GM12878 (cell line): ENCODE results near the gene SCEL. TPM values are rescaled to one million over a fixed set of nuclear protein-coding genes. Genes with fewer than 3 reads are reported as not detected.

ENCODE experiments used
- ATAC-seq: fragments of 200-7000 bp; cut with Tn5 transposase; 3 replicates; pipeline ENCODE4 v1.9.1; 2020; ENCODE audit warnings: mild to moderate bottlenecking, moderate library complexity
- BruUV-seq: library from RNA; stranded (reverse); fragments of 400-500 nt; replicated peaks from 2 replicates; lab custom pipeline; 2021; lab: Mats Ljungman, UMichigan
- CTCF ChIA-PET: fragments of 300-600 bp; sonication (Branson Sonifier 250); formaldehyde crosslinking; extraction: SDS; loops from one replicate; lab custom pipeline; 2021; ENCODE audit warnings: inconsistent platforms; lab: Yijun Ruan, JAX
- POLR2A ChIA-PET: fragments of 350-600 bp; formaldehyde crosslinking; extraction: SDS; loops from one replicate; lab custom pipeline; 2021; ENCODE audit warnings: inconsistent platforms; lab: Charles Lee
- RAD21 ChIA-PET: fragments of 300-600 bp; sonication (Branson Sonifier 250); formaldehyde crosslinking; loops from one replicate; lab custom pipeline; 2023; ENCODE audit warnings: antibody characterized with exemption; ENCODE audit not compliant: unreplicated experiment; lab: Charles Lee
- SMC1A ChIA-PET: fragments of 300-600 bp; sonication (Branson Sonifier 250); formaldehyde crosslinking; loops from one replicate; lab custom pipeline; 2023; ENCODE audit not compliant: unreplicated experiment, uncharacterized antibody; lab: Charles Lee
- DNase-seq: peaks from one replicate; pipeline ENCODE4 v3.0.0-alpha.2; 2011; ENCODE audit warnings: low read depth, low spot score
- FAIRE-seq: peaks from 3 replicates; lab custom pipeline; 2011; peaks lifted over from hg19 to GRCh38; lab: Jason Lieb, UNC
- H2AFZ ChIP-seq: 2 replicates; pipeline ENCODE4 v1.6.0; 2011; ENCODE audit warnings: low read depth, low read length, control low read depth; ENCODE audit not compliant: control insufficient read depth
- H3K27ac ChIP-seq: 2 replicates; pipeline ENCODE4 v1.5.1; 2011; ENCODE audit warnings: control low read depth; ENCODE audit not compliant: control insufficient read depth, insufficient read depth
- H3K27me3 ChIP-seq, 2 experiments: replicated peaks in 1 of 2; 2 replicates each; pipeline versions ENCODE4 v1.6.0 to v1.6.1; 2011; ENCODE audit warnings: low read length in 1 of 2; ENCODE audit not compliant: control insufficient read depth in 2 of 2, insufficient read depth in 2 of 2
- H3K36me3 ChIP-seq, 2 experiments: 2 replicates each; pipeline ENCODE4 v1.5.1; 2011; ENCODE audit warnings: low read length in 1 of 2; ENCODE audit not compliant: control insufficient read depth in 2 of 2, insufficient read depth in 2 of 2
- H3K4me1 ChIP-seq: 2 replicates; pipeline ENCODE4 v1.6.1; 2011; ENCODE audit warnings: mild to moderate bottlenecking, low read length, moderate library complexity, mixed read lengths; ENCODE audit not compliant: control insufficient read depth, insufficient read depth
- H3K4me2 ChIP-seq: 2 replicates; pipeline ENCODE4 v1.6.0; 2011; ENCODE audit warnings: control low read depth; ENCODE audit not compliant: control insufficient read depth, insufficient read depth
- H3K4me3 ChIP-seq: fragments of 200-600 bp; sonication (generic); 2 replicates; pipeline ENCODE4 v1.5.1; 2016
- H3K79me2 ChIP-seq: 2 replicates; pipeline ENCODE4 v1.6.0; 2011; ENCODE audit warnings: low read length; ENCODE audit not compliant: control insufficient read depth, insufficient read depth
- H3K9ac ChIP-seq: 2 replicates; pipeline ENCODE4 v1.8.0; 2011; ENCODE audit warnings: low read length, control low read depth, mixed read lengths; ENCODE audit not compliant: control insufficient read depth, insufficient read depth
- H3K9me3 ChIP-seq: replicated peaks from 3 replicates; pipeline ENCODE4 v1.5.1; 2011; ENCODE audit warnings: mild to moderate bottlenecking, low read length; ENCODE audit not compliant: control insufficient read depth, insufficient read depth
- H4K20me1 ChIP-seq: 2 replicates; pipeline ENCODE4 v1.6.0; 2011; ENCODE audit not compliant: control insufficient read depth, insufficient read depth
- ATF7 ChIP-seq: fragments of 450-650 bp; IDR thresholded peaks from 2 replicates; pipeline ENCODE4 v1.6.1; 2016; ENCODE audit warnings: low read depth, mild to moderate bottlenecking
- CBX5 ChIP-seq: sonication (generic); IDR thresholded peaks from 2 replicates; pipeline ENCODE4 v1.6.1; 2016; ENCODE audit warnings: low read depth, moderate library complexity, mild to moderate bottlenecking, inconsistent platforms
- EED ChIP-seq: sonication (generic); IDR thresholded peaks from 2 replicates; pipeline ENCODE4 v1.6.1; 2016; ENCODE audit warnings: antibody characterized with exemption, low read depth
- ESRRA ChIP-seq: IDR thresholded peaks from 2 replicates; pipeline ENCODE4 v1.6.1; 2012; ENCODE audit warnings: mild to moderate bottlenecking, low read length, improper control_type of control experiment
- ETV6 ChIP-seq, 2 experiments: fragments of 450-650 bp in 1 of 2; IDR thresholded peaks in 1 of 2; conservative IDR thresholded peaks in 1 of 2; 2 replicates each; pipeline ENCODE4 v1.6.1; 2014; ENCODE audit warnings: antibody characterized with exemption in 1 of 2, borderline replicate concordance in 1 of 2, low read depth in 1 of 2, mild to moderate bottlenecking in 1 of 2, moderate library complexity in 1 of 2
- JUND ChIP-seq: IDR thresholded peaks from 2 replicates; pipeline ENCODE4 v1.6.1; 2012; ENCODE audit warnings: low read depth, mild to moderate bottlenecking, low read length, improper control_type of control experiment, moderate library complexity
- MEF2A ChIP-seq: IDR thresholded peaks from 2 replicates; pipeline ENCODE4 v1.6.1; 2011; ENCODE audit warnings: low read depth, mild to moderate bottlenecking, low read length, moderate library complexity; ENCODE audit not compliant: insufficient read depth
- MTA2 ChIP-seq: fragments of 450-650 bp; IDR thresholded peaks from 2 replicates; pipeline ENCODE4 v1.6.1; 2016; ENCODE audit warnings: low read depth, mild to moderate bottlenecking, moderate library complexity
- NBN ChIP-seq: fragments of 450-650 bp; IDR thresholded peaks from 2 replicates; pipeline ENCODE4 v1.6.1; 2016
- NR2C2 ChIP-seq: IDR thresholded peaks from 2 replicates; pipeline ENCODE4 v1.6.1; 2011; ENCODE audit warnings: borderline replicate concordance, low read depth; ENCODE audit not compliant: control insufficient read depth, insufficient read length
- RCOR1 ChIP-seq: conservative IDR thresholded peaks from 2 replicates; pipeline ENCODE4 v1.6.1; 2012; ENCODE audit warnings: low read depth, low read length, improper control_type of control experiment
- SMAD1 ChIP-seq: fragments of 450-650 bp; IDR thresholded peaks from 2 replicates; pipeline ENCODE4 v1.6.1; 2018; ENCODE audit warnings: mild to moderate bottlenecking, low read depth; ENCODE audit not compliant: partially characterized antibody
- SMC3 ChIP-seq: IDR thresholded peaks from 2 replicates; pipeline ENCODE4 v1.6.1; 2011; ENCODE audit warnings: low read length, improper control_type of control experiment, borderline replicate concordance
- SREBF2 ChIP-seq: IDR thresholded peaks from 2 replicates; pipeline ENCODE4 v1.6.1; 2012; ENCODE audit warnings: mild to moderate bottlenecking, low read length
- WGBS: methylation state at CpG from one replicate; pipeline ENCODE4 v1.1.6; 2016; ENCODE audit warnings: low lambda C conversion rate; ENCODE audit not compliant: insufficient replicate concordance, insufficient coverage; ENCODE audit errors: missing lambda C conversion rate; 5-methylcytosine and 5-hydroxymethylcytosine counted together
- in situ Hi-C: fragments of 300-500 bp; cut with MboI; formaldehyde crosslinking; loops from 9 replicates; pipeline ENCODE4 v1.14.3; 2018; ENCODE audit warnings: mixed read lengths
- intact Hi-C: fragments of 100-400 bp; cut with micrococcal nuclease; formaldehyde crosslinking; loops from one replicate; pipeline ENCODE4 v1.14.2; 2022; ENCODE audit not compliant: unreplicated experiment
- polyA plus RNA-seq, 11 experiments: library from polyadenylated mRNA; depleted of rRNA in 4 of 11; unstranded in 6 of 11; stranded (reverse) in 5 of 11; fragments of >200 nt; fragmentation: Nextera tagmentation in 4 of 11; fragmentation: Illumina TruSeq in 1 of 11; extraction: Ambion mirVana in 4 of 11; extraction: Trizol in 1 of 11; gene quantifications; 1 replicate in 1 of 11; 2 replicates in 10 of 11; pipeline versions ENCODE4 v1.2.1 to v1.2.3, GENCODE V29; 2011 to 2016; ENCODE audit warnings: inconsistent platforms in 2 of 11, missing spikeins in 2 of 11, low read depth in 1 of 11
- total RNA-seq, 4 experiments: library from RNA; depleted of rRNA in 3 of 4; stranded (reverse); fragments of >200 nt in 3 of 4; fragmentation: Illumina TruSeq in 1 of 4; extraction: Trizol in 1 of 4; gene quantifications; 2 replicates each; pipeline versions ENCODE4 v1.2.1 to v1.2.3, GENCODE V29; 2013 to 2021
- TF ChIP-seq, protein P1 (sequence below): IDR thresholded peaks from 2 replicates; pipeline ENCODE4 v1.6.1; 2011; ENCODE audit warnings: low read depth, low read length, improper control_type of control experiment, borderline replicate concordance

SCEL gene
- total and polyA plus RNA-seq, 10 of the 15 experiments (the other 5 are each of a cell fraction or from before 2014, with no cell fraction given), result 0.09 to 0.68 (median 0.16) TPM; not detected in 1

DNA sequence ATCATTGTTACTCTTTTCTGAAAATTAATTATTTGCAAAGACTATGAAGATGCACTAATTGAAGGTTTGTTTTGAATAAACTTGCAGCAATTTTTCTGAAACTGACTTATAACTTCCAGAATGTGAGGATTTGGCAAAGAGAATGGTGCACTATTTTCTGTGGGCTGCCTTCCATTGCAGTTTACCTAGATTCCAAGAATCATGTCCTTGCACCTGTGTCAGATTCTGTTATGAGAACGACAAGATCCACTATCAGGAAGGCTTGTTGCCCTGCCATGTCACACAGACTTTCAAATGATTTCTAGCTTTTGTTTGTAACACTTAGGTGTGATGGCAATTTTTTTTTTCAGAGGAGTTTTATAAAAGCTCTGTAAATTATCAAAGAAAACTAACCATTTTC lies 156.4 kb downstream of the SCEL start:
- H4K20me1 ChIP-seq, result no peaks in the 10 kb centered on the region
- intact Hi-C loops, result loop anchor here (10.0 kb wide), 1 partner anchor 667 kb away; the partner anchor contains the start of gene FBXL3
- H3K4me2 ChIP-seq, result no peak overlapping the region
- no peaks in the 10 kb centered on the region for H3K79me2 ChIP-seq
- no peaks in the 10 kb centered on the region; a peak in 1 of 4 replicates for H3K27me3 ChIP-seq
- no TSS peak for BruUV-seq
- H3K4me1 ChIP-seq, result peaks cover 10% of the 10 kb centered on the region; the same call in 1 of the 2 replicates
- CTCF ChIA-PET, result interaction anchor here (1.6 to 4.6 kb wide), 3 partner anchors 60 to 99 kb away, joined by 3 to 16 read pairs (median 6); no protein-coding TSS in a partner anchor
- no peak for DNase-seq
- H3K9ac ChIP-seq, result no peak overlapping the region
- H2AFZ ChIP-seq, result no peak overlapping the region
- no peak overlapping the region for H3K27ac ChIP-seq
- no peaks in the 10 kb centered on the region for H3K9me3 ChIP-seq
- H3K36me3 ChIP-seq, result no peaks in the 10 kb centered on the region
- FAIRE-seq, result no peak
- SMC1A ChIA-PET, result interaction anchor here (0.8 to 1.6 kb wide), 5 partner anchors 26 to 215 kb away, joined by 3 to 9 read pairs (median 4); no protein-coding TSS in a partner anchor
- no peak overlapping the region for H3K4me3 ChIP-seq
- RAD21 ChIA-PET, result interaction anchor here (0.8 to 1.1 kb wide), 2 partner anchors 37 to 58 kb away, joined by 3 to 4 read pairs; no protein-coding TSS in a partner anchor
- no peak for ATAC-seq
- POLR2A ChIA-PET, result interaction anchor here (1.0 kb wide), 1 partner anchor 14 kb away, joined by 3 read pairs; no protein-coding TSS in a partner anchor
- in situ Hi-C loops, result no loop called here
- 4% methylated on average over 1 of the region's 1 CpG for WGBS
- TF ChIP-seq ETV6 (conservative IDR thresholded peaks at IDR 0.05 in 1 of 2, IDR thresholded peaks at IDR 0.05 in 1 of 2; ENCODE audit: borderline replicate concordance in 1 of 2, low read depth in 1 of 2) (no peak), SMC3 (no peak), SREBF2 (no peak), SMAD1 (no peak), MTA2 (no peak), ESRRA (no peak), RCOR1 (no peak), JUND (no peak), NBN (no peak), CBX5 (no peak), NR2C2 (no peak), EED (no peak), MEF2A (no peak), ATF7 (no peak)
- TF ChIP-seq, protein P1, sequence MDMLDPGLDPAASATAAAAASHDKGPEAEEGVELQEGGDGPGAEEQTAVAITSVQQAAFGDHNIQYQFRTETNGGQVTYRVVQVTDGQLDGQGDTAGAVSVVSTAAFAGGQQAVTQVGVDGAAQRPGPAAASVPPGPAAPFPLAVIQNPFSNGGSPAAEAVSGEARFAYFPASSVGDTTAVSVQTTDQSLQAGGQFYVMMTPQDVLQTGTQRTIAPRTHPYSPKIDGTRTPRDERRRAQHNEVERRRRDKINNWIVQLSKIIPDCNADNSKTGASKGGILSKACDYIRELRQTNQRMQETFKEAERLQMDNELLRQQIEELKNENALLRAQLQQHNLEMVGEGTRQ, result no peak
